GM23338 (cell line): Measurements from ENCODE around the gene HACE1. TPM values are rescaled to one million over a fixed set of nuclear protein-coding genes. Genes with fewer than 3 reads are reported as not detected.
"Not testable (repeated sequence)": the region's sequence is repeated elsewhere in the genome, so short reads cannot be mapped to it uniquely, and the experiment has no call there.

Experiments
- ATAC-seq: fragments of 200-7000 bp; cut with Tn5 transposase; 3 replicates; pipeline ENCODE4 v1.9.1; 2020
- DNase-seq: peaks from one replicate; pipeline ENCODE4 v3.0.0-alpha.2; 2015; ENCODE audit warnings: low spot score
- H2AFZ ChIP-seq: fragments of 200-600 bp; sonication (generic); 2 replicates; pipeline ENCODE4 v1.8.0; 2016; ENCODE audit warnings: antibody characterized with exemption, mild to moderate bottlenecking, moderate library complexity
- H3F3A ChIP-seq: fragments of 200-600 bp; sonication (generic); replicated peaks from 2 replicates; pipeline ENCODE4 v1.8.0; 2017; ENCODE audit warnings: antibody characterized with exemption, mixed run types, low read depth
- H3K27ac ChIP-seq: fragments of 200-600 bp; sonication (generic); 2 replicates; pipeline ENCODE4 v1.6.1; 2016; ENCODE audit warnings: low read depth
- H3K27me3 ChIP-seq: fragments of 200-600 bp; sonication (generic); 2 replicates; pipeline ENCODE4 v1.8.0; 2016; ENCODE audit warnings: mild to moderate bottlenecking, mixed run types, moderate library complexity; ENCODE audit not compliant: insufficient read depth
- H3K36me3 ChIP-seq: fragments of 200-600 bp; sonication (generic); 2 replicates; pipeline ENCODE4 v1.8.0; 2016; ENCODE audit warnings: mild to moderate bottlenecking; ENCODE audit not compliant: insufficient read depth
- H3K4me1 ChIP-seq: fragments of 200-600 bp; sonication (generic); 2 replicates; pipeline ENCODE4 v1.8.0; 2016; ENCODE audit warnings: mild to moderate bottlenecking, moderate library complexity; ENCODE audit not compliant: insufficient read depth
- H3K4me2 ChIP-seq: fragments of 200-600 bp; sonication (generic); 2 replicates; pipeline ENCODE4 v1.7.1; 2017; ENCODE audit warnings: mixed run types
- H3K4me3 ChIP-seq: fragments of 200-600 bp; sonication (generic); 2 replicates; pipeline ENCODE4 v1.6.1; 2016; ENCODE audit warnings: mixed run types
- H3K79me2 ChIP-seq: fragments of 200-600 bp; sonication (generic); replicated peaks from 2 replicates; pipeline ENCODE4 v1.8.0; 2017; ENCODE audit warnings: mild to moderate bottlenecking; ENCODE audit not compliant: insufficient read depth
- H3K9me2 ChIP-seq: fragments of 200-600 bp; sonication (generic); 2 replicates; pipeline ENCODE4 v1.8.0; 2017; ENCODE audit not compliant: insufficient read depth
- H4K20me1 ChIP-seq: fragments of 200-600 bp; sonication (generic); replicated peaks from 2 replicates; pipeline ENCODE4 v1.8.0; 2017; ENCODE audit warnings: mild to moderate bottlenecking; ENCODE audit not compliant: insufficient read depth
- H3K27ac Mint-ChIP-seq: 2 replicates; pipeline ENCODE4 v1.8.0; 2020; ENCODE audit warnings: inconsistent platforms, mild to moderate bottlenecking, moderate library complexity, mixed read lengths
- H3K27me3 Mint-ChIP-seq: 3 replicates; pipeline ENCODE4 v1.8.0; 2022; ENCODE audit warnings: low read depth, mild to moderate bottlenecking, moderate library complexity, mixed read lengths, inconsistent platforms; ENCODE audit not compliant: insufficient read depth, poor library complexity
- H3K36me3 Mint-ChIP-seq: 3 replicates; pipeline ENCODE4 v1.8.0; 2021; ENCODE audit warnings: low read depth, mild to moderate bottlenecking, inconsistent platforms, moderate library complexity, mixed read lengths
- H3K4me1 Mint-ChIP-seq: 3 replicates; pipeline ENCODE4 v1.8.0; 2020; ENCODE audit warnings: mild to moderate bottlenecking, inconsistent platforms, mixed read lengths
- H3K4me3 Mint-ChIP-seq: 3 replicates; pipeline ENCODE4 v1.8.0; 2021; ENCODE audit warnings: moderate library complexity, mild to moderate bottlenecking, inconsistent platforms, mixed read lengths
- H3K9me3 Mint-ChIP-seq: 3 replicates; pipeline ENCODE4 v1.8.0; 2020; ENCODE audit warnings: moderate library complexity, mild to moderate bottlenecking, inconsistent platforms, mixed read lengths
- CREB1 ChIP-seq: fragments of 250-450 bp; sonication (Bioruptor Pico); IDR thresholded peaks from 2 replicates; pipeline ENCODE4 v1.5.0; 2020; ENCODE audit warnings: low read depth, mild to moderate bottlenecking, moderate library complexity
- JUNB ChIP-seq: IDR thresholded peaks from one replicate; pipeline ENCODE4 v1.6.1; 2016; ENCODE audit warnings: antibody characterized with exemption; ENCODE audit not compliant: unreplicated experiment
- NANOG ChIP-seq: IDR thresholded peaks from 2 replicates; pipeline ENCODE4 v1.6.1; 2016; ENCODE audit warnings: antibody characterized with exemption, borderline replicate concordance
- POLR2AphosphoS5 ChIP-seq: IDR thresholded peaks from 2 replicates; pipeline ENCODE4 v1.6.1; 2016; ENCODE audit warnings: antibody characterized with exemption, low read depth
- STAT1 ChIP-seq: IDR thresholded peaks from one replicate; pipeline ENCODE4 v1.6.1; 2016; ENCODE audit warnings: antibody characterized with exemption; ENCODE audit not compliant: unreplicated experiment
- ZNF114 ChIP-seq: fragments of 250-450 bp; sonication (Bioruptor Pico); IDR thresholded peaks from 2 replicates; pipeline ENCODE4 v1.5.0; 2020; ENCODE audit warnings: mild to moderate bottlenecking, moderate library complexity
- ZNF331 ChIP-seq: fragments of 250-450 bp; sonication (Bioruptor Pico); IDR thresholded peaks from 2 replicates; pipeline ENCODE4 v1.5.0; 2020; ENCODE audit warnings: low read depth, mild to moderate bottlenecking, moderate library complexity
- polyA plus RNA-seq: library from polyadenylated mRNA; unstranded; fragments of >200 nt; fragmentation: Nextera tagmentation; extraction: Ambion mirVana; gene quantifications from 2 replicates; pipeline ENCODE4 v1.2.1, GENCODE V29; 2016
- total RNA-seq: library from RNA; depleted of rRNA; stranded (reverse); fragments of >200 nt; shearing (Covaris generic); gene quantifications from 2 replicates; pipeline ENCODE4 v1.2.3, GENCODE V29; 2014
- TF ChIP-seq, protein P1 (sequence below): fragments of 250-450 bp; sonication (Bioruptor Pico); IDR thresholded peaks from 2 replicates; pipeline ENCODE4 v1.5.0; 2020; ENCODE audit warnings: mild to moderate bottlenecking, moderate library complexity
- TF ChIP-seq, protein P2 (sequence below): IDR thresholded peaks from 2 replicates; pipeline ENCODE4 v1.6.1; 2016; ENCODE audit warnings: antibody characterized with exemption
- TF ChIP-seq, protein P3 (sequence below), 2 experiments: fragments of 200-600 bp in 1 of 2; sonication (generic) in 1 of 2; conservative IDR thresholded peaks; 2 replicates each; pipeline versions ENCODE4 v1.5.1 to v1.6.1; 2016 to 2017; ENCODE audit warnings: antibody characterized with exemption in 2 of 2, low read depth in 2 of 2, mild to moderate bottlenecking in 2 of 2, moderate library complexity in 1 of 2

Gene HACE1
- total and polyA plus RNA-seq, 2 experiments from 2014 or later = 8.6 to 28.7 TPM

DNA sequence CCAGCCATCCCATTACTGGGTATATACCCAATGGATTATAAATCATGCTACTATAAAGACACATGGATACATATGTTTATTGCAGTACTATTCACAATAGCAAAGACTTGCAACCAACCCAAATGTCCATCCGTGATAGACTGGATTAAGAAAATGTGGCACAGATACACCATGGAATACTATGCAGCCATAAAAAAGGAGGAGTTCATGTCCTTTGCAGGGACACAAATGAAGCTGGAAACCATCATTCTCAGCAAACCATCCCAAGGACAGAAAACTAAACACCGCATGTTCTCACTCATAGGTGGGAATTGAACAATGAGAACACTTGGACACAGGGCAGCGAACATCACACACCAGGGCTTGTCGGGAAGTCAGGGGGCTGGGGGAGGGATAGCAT, 54.4 kb downstream of the HACE1 start:
- H2AFZ ChIP-seq = not testable (repeated sequence)

DNA sequence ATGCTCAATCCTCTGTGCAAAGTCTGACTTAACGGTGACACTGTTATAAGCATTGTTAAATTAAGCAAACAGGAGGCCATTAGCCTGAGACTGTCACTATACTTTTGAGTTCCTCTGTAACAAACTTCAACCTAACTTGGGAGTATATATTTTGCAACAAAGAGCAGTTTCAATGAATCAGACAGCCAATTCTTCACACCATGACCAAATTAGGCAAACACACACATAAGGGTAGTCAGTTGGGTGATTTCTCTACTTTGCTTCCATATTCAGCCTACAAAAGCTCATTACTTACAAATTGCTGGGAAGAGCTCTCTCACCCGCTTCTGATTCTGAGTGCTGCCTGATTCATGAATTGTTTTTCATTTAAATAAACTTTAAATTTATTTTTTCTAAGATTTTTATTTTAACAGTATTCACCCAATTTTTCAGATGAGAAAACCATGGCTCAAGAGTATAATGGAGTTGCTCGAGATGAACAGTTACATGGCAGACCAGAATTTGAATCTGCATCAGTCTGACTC, 60.5 kb downstream of the HACE1 start:
- no peak overlapping the region for H3K27ac ChIP-seq
- ATAC-seq = no peak
- DNase-seq = no peak
- peaks cover under 1% of the 10 kb centered on the region; the same call in 2 of the 3 replicates for H3K9me3 Mint-ChIP-seq
- H2AFZ ChIP-seq = no peak overlapping the region
- H3K27me3 ChIP-seq = no peaks in the 10 kb centered on the region
- peaks cover 15% of the 10 kb centered on the region for H3K79me2 ChIP-seq
- no peaks in the 10 kb centered on the region for H3K9me2 ChIP-seq
- peaks cover 33% of the 10 kb centered on the region; the same call in 2 of the 3 replicates for H3K36me3 Mint-ChIP-seq
- no peaks in the 10 kb centered on the region for H3F3A ChIP-seq
- no peak overlapping the region for H3K4me3 Mint-ChIP-seq
- peaks cover 2% of the 10 kb centered on the region for H3K27me3 Mint-ChIP-seq
- H3K36me3 ChIP-seq = no peaks in the 10 kb centered on the region
- no peak overlapping the region for H3K4me2 ChIP-seq
- no peak overlapping the region for H3K27ac Mint-ChIP-seq
- H4K20me1 ChIP-seq = no peaks in the 10 kb centered on the region
- no peaks in the 10 kb centered on the region for H3K4me1 Mint-ChIP-seq
- H3K4me1 ChIP-seq = no peaks in the 10 kb centered on the region
- no peak overlapping the region for H3K4me3 ChIP-seq
- TF ChIP-seq JUNB (no peak), STAT1 (no peak), POLR2AphosphoS5 (no peak), ZNF331 (CRISPR knock-in tag) (no peak), ZNF114 (CRISPR knock-in tag) (no peak), CREB1 (CRISPR knock-in tag) (no peak), NANOG (no peak)
- TF ChIP-seq, protein P1, sequence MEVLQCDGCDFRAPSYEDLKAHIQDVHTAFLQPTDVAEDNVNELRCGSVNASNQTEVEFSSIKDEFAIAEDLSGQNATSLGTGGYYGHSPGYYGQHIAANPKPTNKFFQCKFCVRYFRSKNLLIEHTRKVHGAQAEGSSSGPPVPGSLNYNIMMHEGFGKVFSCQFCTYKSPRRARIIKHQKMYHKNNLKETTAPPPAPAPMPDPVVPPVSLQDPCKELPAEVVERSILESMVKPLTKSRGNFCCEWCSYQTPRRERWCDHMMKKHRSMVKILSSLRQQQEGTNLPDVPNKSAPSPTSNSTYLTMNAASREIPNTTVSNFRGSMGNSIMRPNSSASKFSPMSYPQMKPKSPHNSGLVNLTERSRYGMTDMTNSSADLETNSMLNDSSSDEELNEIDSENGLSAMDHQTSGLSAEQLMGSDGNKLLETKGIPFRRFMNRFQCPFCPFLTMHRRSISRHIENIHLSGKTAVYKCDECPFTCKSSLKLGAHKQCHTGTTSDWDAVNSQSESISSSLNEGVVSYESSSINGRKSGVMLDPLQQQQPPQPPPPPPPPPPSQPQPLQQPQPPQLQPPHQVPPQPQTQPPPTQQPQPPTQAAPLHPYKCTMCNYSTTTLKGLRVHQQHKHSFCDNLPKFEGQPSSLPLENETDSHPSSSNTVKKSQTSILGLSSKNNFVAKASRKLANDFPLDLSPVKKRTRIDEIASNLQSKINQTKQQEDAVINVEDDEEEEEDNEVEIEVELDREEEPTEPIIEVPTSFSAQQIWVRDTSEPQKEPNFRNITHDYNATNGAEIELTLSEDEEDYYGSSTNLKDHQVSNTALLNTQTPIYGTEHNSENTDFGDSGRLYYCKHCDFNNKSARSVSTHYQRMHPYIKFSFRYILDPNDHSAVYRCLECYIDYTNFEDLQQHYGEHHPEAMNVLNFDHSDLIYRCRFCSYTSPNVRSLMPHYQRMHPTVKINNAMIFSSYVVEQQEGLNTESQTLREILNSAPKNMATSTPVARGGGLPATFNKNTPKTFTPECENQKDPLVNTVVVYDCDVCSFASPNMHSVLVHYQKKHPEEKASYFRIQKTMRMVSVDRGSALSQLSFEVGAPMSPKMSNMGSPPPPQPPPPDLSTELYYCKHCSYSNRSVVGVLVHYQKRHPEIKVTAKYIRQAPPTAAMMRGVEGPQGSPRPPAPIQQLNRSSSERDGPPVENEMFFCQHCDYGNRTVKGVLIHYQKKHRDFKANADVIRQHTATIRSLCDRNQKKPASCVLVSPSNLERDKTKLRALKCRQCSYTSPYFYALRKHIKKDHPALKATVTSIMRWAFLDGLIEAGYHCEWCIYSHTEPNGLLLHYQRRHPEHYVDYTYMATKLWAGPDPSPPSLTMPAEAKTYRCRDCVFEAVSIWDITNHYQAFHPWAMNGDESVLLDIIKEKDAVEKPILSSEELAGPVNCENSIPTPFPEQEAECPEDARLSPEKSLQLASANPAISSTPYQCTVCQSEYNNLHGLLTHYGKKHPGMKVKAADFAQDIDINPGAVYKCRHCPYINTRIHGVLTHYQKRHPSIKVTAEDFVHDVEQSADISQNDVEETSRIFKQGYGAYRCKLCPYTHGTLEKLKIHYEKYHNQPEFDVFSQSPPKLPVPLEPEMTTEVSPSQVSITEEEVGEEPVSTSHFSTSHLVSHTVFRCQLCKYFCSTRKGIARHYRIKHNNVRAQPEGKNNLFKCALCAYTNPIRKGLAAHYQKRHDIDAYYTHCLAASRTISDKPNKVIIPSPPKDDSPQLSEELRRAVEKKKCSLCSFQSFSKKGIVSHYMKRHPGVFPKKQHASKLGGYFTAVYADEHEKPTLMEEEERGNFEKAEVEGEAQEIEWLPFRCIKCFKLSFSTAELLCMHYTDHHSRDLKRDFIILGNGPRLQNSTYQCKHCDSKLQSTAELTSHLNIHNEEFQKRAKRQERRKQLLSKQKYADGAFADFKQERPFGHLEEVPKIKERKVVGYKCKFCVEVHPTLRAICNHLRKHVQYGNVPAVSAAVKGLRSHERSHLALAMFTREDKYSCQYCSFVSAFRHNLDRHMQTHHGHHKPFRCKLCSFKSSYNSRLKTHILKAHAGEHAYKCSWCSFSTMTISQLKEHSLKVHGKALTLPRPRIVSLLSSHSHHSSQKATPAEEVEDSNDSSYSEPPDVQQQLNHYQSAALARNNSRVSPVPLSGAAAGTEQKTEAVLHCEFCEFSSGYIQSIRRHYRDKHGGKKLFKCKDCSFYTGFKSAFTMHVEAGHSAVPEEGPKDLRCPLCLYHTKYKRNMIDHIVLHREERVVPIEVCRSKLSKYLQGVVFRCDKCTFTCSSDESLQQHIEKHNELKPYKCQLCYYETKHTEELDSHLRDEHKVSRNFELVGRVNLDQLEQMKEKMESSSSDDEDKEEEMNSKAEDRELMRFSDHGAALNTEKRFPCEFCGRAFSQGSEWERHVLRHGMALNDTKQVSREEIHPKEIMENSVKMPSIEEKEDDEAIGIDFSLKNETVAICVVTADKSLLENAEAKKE = no peak
- TF ChIP-seq, protein P2, sequence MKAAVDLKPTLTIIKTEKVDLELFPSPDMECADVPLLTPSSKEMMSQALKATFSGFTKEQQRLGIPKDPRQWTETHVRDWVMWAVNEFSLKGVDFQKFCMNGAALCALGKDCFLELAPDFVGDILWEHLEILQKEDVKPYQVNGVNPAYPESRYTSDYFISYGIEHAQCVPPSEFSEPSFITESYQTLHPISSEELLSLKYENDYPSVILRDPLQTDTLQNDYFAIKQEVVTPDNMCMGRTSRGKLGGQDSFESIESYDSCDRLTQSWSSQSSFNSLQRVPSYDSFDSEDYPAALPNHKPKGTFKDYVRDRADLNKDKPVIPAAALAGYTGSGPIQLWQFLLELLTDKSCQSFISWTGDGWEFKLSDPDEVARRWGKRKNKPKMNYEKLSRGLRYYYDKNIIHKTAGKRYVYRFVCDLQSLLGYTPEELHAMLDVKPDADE = no peak
- TF ChIP-seq, protein P3, sequence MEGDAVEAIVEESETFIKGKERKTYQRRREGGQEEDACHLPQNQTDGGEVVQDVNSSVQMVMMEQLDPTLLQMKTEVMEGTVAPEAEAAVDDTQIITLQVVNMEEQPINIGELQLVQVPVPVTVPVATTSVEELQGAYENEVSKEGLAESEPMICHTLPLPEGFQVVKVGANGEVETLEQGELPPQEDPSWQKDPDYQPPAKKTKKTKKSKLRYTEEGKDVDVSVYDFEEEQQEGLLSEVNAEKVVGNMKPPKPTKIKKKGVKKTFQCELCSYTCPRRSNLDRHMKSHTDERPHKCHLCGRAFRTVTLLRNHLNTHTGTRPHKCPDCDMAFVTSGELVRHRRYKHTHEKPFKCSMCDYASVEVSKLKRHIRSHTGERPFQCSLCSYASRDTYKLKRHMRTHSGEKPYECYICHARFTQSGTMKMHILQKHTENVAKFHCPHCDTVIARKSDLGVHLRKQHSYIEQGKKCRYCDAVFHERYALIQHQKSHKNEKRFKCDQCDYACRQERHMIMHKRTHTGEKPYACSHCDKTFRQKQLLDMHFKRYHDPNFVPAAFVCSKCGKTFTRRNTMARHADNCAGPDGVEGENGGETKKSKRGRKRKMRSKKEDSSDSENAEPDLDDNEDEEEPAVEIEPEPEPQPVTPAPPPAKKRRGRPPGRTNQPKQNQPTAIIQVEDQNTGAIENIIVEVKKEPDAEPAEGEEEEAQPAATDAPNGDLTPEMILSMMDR (conservative IDR thresholded peaks at IDR 0.05; ENCODE audit: low read depth in 2 of 2) = no peak

More for the DNA sequence above, 54.4 kb downstream of the HACE1 start:
- H3F3A ChIP-seq, H3K4me2 ChIP-seq, H3K27ac Mint-ChIP-seq, H3K27me3 Mint-ChIP-seq, H3K4me1 Mint-ChIP-seq, H3K9me2 ChIP-seq, H3K4me1 ChIP-seq, H3K27ac ChIP-seq, H4K20me1 ChIP-seq, H3K27me3 ChIP-seq, H3K4me3 ChIP-seq, H3K4me3 Mint-ChIP-seq, ATAC-seq, H3K36me3 ChIP-seq, DNase-seq: not testable (repeated sequence)
- peaks cover 15% of the 10 kb centered on the region; the same call in 2 of the 3 replicates for H3K9me3 Mint-ChIP-seq
- peaks cover 42% of the 10 kb centered on the region for H3K36me3 Mint-ChIP-seq
- peaks cover 34% of the 10 kb centered on the region for H3K79me2 ChIP-seq
